ENCODE data around the gene CAPN6. TPM values are rescaled to one million over a fixed set of nuclear protein-coding genes. Genes with fewer than 3 reads are reported as not detected.

Gene CAPN6
- total RNA-seq, 1 donor from 2014 or later, result 0.82 TPM

- H3K36me3 Mint-ChIP-seq (ENCODE audit: low read depth), result no peaks in the 10 kb centered on the region
- no peak overlapping the region for H3K4me3 Mint-ChIP-seq
- H3K4me1 Mint-ChIP-seq, result peaks cover 12% of the 10 kb centered on the region
- no peak for DNase-seq (ENCODE audit: low read depth, low spot score)
- H3K27me3 Mint-ChIP-seq (ENCODE audit: low read depth), result no peaks in the 10 kb centered on the region
- TF ChIP-seq CTCF (conservative IDR thresholded peaks at IDR 0.05), result no peak
- H3K9me3 Mint-ChIP-seq, result peaks cover 6% of the 10 kb centered on the region
- no peak overlapping the region for H3K27ac Mint-ChIP-seq (ENCODE audit: unreplicated experiment)
Measured at GRCh38 chrX:111259559-111259958, 10.7 kb downstream of the CAPN6 start.

DNA sequence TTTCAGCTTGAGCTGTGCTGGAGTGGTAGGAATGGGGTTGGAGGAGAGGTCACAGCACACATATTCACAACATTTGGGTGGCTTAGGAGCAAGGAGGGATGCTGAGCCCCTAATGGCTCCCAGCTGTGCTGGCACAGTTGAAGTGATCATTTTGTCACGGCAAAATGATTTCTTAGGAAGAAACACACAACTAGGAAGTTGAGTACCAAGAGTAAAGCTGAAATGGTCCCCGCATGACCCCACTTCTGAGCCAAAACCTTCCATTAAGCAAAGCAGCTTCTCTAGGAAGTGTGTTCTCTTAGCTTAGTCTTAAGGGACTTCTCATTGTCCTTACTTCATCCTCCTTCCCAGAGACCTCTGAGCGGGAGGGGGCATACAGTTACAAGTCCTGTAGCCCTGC, 12.6 kb downstream of the CAPN6 start:
- no peak for TF ChIP-seq CTCF (conservative IDR thresholded peaks at IDR 0.05)
- no peaks in the 10 kb centered on the region for H3K27me3 Mint-ChIP-seq (ENCODE audit: low read depth)
- H3K27ac Mint-ChIP-seq (ENCODE audit: unreplicated experiment), result no peak overlapping the region
- no peak overlapping the region for H3K4me3 Mint-ChIP-seq
- DNase-seq (ENCODE audit: low read depth, low spot score), result no peak
- peaks cover 14% of the 10 kb centered on the region for H3K9me3 Mint-ChIP-seq
- H3K4me1 Mint-ChIP-seq, result peaks cover 7% of the 10 kb centered on the region
- H3K36me3 Mint-ChIP-seq (ENCODE audit: low read depth), result no peaks in the 10 kb centered on the region

DNA sequence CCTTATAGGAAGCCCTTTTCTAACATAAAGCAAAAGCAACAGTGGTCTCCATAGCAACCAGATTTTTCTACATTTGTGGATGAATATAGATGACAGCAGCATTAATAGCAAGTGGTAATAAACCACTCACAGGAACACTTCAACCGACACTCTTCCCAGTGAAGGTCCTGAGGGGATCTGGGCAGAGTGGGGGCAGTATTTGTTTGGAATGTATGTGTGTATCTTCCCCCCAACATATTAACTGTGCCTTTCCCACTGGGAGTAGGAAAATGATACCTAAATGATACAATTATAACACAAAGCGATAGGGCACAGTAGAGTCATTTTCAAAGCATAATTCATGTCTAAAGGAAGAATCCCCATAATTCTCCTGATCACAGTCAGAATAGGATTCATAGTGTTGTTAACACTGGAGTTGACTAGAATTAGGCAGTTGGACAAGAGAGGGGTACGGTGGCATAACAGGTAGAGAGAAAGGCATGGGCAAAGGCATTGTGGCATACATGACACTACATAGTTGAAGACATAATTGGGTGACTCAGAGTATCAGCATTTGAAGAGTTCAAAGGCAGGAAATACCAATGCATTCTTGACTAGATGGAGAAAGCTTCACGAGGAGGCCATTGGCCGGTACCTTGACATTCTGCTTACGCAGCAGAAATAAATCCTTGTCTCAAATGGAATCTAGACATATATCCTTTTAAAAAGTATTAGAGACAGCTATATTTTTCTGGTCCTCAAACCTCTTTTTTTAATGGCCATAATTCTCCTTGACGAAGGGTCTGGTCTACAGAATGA, 15.2 kb downstream of the CAPN6 start:
- H3K4me1 Mint-ChIP-seq, result no peaks in the 10 kb centered on the region
- H3K27ac Mint-ChIP-seq (ENCODE audit: unreplicated experiment), result no peak overlapping the region
- H3K9me3 Mint-ChIP-seq, result peaks cover 11% of the 10 kb centered on the region
- DNase-seq (ENCODE audit: low read depth, low spot score), result no peak
- TF ChIP-seq CTCF (conservative IDR thresholded peaks at IDR 0.05), result no peak
- no peak overlapping the region for H3K4me3 Mint-ChIP-seq
- no peaks in the 10 kb centered on the region for H3K36me3 Mint-ChIP-seq (ENCODE audit: low read depth)
- H3K27me3 Mint-ChIP-seq (ENCODE audit: low read depth), result peaks cover 2% of the 10 kb centered on the region

- Mint-ChIP-seq H3K9me3 (no peaks in the 10 kb centered on the region), H3K27ac (ENCODE audit: unreplicated experiment) (no peak overlapping the region), H3K27me3 (ENCODE audit: low read depth) (no peaks in the 10 kb centered on the region), H3K36me3 (ENCODE audit: low read depth) (no peaks in the 10 kb centered on the region), H3K4me1 (peaks cover 3% of the 10 kb centered on the region), H3K4me3 (no peak overlapping the region)
- DNase-seq (ENCODE audit: low read depth, low spot score), result no peak
- peak; percentile 84 for TF ChIP-seq CTCF (conservative IDR thresholded peaks at IDR 0.05)
Measured at GRCh38 chrX:111244235-111244750, 26.0 kb downstream of the CAPN6 start.

DNA sequence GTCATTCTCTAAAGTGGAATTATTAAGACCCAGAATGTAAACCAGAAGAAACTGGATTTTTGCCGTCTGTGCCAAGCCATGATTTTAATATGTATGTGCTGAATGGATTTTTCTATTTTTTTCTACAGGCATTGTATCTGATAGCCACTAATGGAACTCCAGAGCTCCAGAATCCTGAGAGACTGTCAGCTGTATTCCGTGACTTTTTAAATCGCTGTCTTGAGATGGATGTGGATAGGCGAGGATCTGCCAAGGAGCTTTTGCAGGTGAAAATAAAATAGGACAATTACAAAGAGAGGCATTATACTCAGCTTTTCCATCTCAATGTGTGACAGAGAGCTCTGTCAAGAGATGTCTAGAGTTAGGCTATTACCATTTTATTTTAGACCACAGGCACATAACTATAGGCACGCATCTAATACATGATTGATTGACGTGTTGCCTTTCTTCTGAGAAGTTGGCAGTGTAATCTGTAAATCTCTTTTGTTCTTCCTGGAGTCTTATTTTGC, 53.9 kb downstream of the CAPN6 start:
- H3K27ac Mint-ChIP-seq (ENCODE audit: unreplicated experiment), result no peak overlapping the region
- H3K4me3 Mint-ChIP-seq, result no peak overlapping the region
- no peaks in the 10 kb centered on the region for H3K36me3 Mint-ChIP-seq (ENCODE audit: low read depth)
- no peaks in the 10 kb centered on the region for H3K27me3 Mint-ChIP-seq (ENCODE audit: low read depth)
- peaks cover 4% of the 10 kb centered on the region for H3K4me1 Mint-ChIP-seq
- no peak for DNase-seq (ENCODE audit: low read depth, low spot score)
- H3K9me3 Mint-ChIP-seq, result no peaks in the 10 kb centered on the region
- no peak for TF ChIP-seq CTCF (conservative IDR thresholded peaks at IDR 0.05)
